Lower lobe of right lung (tissue), 2 donors: ENCODE data around the gene NT5C2. TPM values are rescaled to one million over a fixed set of nuclear protein-coding genes. Genes with fewer than 3 reads are reported as not detected.

Source experiments
- ATAC-seq, 2 donors: fragments of 200-7000 bp; cut with Tn5 transposase; one replicate each; pipeline ENCODE4 v1.9.1; 2020 to 2022; ENCODE audit warnings: mild to moderate bottlenecking in 2 of 2, moderate library complexity in 2 of 2
- DNase-seq: peaks from one replicate; pipeline ENCODE4 v3.0.0-alpha.2; 2020
- H3K27ac ChIP-seq: fragments of 200-600 bp; one replicate; pipeline ENCODE4 v1.8.0; 2022
- H3K27me3 ChIP-seq: fragments of 200-600 bp; one replicate; pipeline ENCODE4 v1.8.0; 2022; ENCODE audit warnings: low read depth
- H3K36me3 ChIP-seq: fragments of 200-600 bp; one replicate; pipeline ENCODE4 v1.8.0; 2022; ENCODE audit warnings: mild to moderate bottlenecking
- H3K4me1 ChIP-seq: fragments of 200-600 bp; one replicate; pipeline ENCODE4 v1.8.0; 2022
- H3K4me3 ChIP-seq: fragments of 200-600 bp; one replicate; pipeline ENCODE4 v1.8.0; 2022; ENCODE audit warnings: mild to moderate bottlenecking
- H3K9me3 ChIP-seq: fragments of 200-600 bp; one replicate; pipeline ENCODE4 v1.8.0; 2022
- CTCF ChIP-seq: fragments of 200-600 bp; IDR thresholded peaks from one replicate; pipeline ENCODE4 v1.8.0; 2022; ENCODE audit warnings: antibody characterized with exemption, mild to moderate bottlenecking
- intact Hi-C: fragments of 100-400 bp; cut with DNase I; formaldehyde crosslinking; loops from one replicate; pipeline ENCODE4 v1.11.0; 2022
- total RNA-seq: library from RNA; stranded (reverse); fragmentation: NEBNext Ultra II Directional; extraction: Animal tissue kit (Norgen Biotek cat#: 25700); gene quantifications from one replicate; pipeline ENCODE4 v1.2.1, GENCODE V29; 2021
- donor health status: DM: no; HTN: yes; CAD: no; lungs with severe emphysema.

NT5C2 gene
- total RNA-seq, 1 donor from 2014 or later: 105 TPM

GRCh38 chr10:103204353-103205255, 11.5 kb upstream of the NT5C2 start:
- intact Hi-C loops: no loop called here

GRCh38 chr10:103203466-103203865, 10.4 kb upstream of the NT5C2 start:
- intact Hi-C loops: no loop called here
- H3K9me3 ChIP-seq: no peaks in the 10 kb centered on the region
- no peaks in the 10 kb centered on the region for H3K27me3 ChIP-seq
- no peak overlapping the region for H3K27ac ChIP-seq
- H3K4me1 ChIP-seq: peaks cover 4% of the 10 kb centered on the region
- no peak for TF ChIP-seq CTCF
- DNase-seq (no peak), ATAC-seq (no peak)
- no peaks in the 10 kb centered on the region for H3K36me3 ChIP-seq
- H3K4me3 ChIP-seq: no peak overlapping the region

More at GRCh38 chr10:103204353-103205255, 11.5 kb upstream of the NT5C2 start:
- Histone ChIP-seq H3K27ac (no peak overlapping the region), H3K27me3 (no peaks in the 10 kb centered on the region), H3K4me1 (peaks cover 4% of the 10 kb centered on the region), H3K9me3 (no peaks in the 10 kb centered on the region), H3K36me3 (no peaks in the 10 kb centered on the region), H3K4me3 (no peak overlapping the region)
- ATAC-seq (no peak), DNase-seq (no peak)
- no peak for TF ChIP-seq CTCF

GRCh38 chr10:103202319-103202718, 9.2 kb upstream of the NT5C2 start:
- no peaks in the 10 kb centered on the region for H3K36me3 ChIP-seq
- intact Hi-C loops: no loop called here
- peaks cover 9% of the 10 kb centered on the region for H3K4me1 ChIP-seq
- no peak overlapping the region for H3K4me3 ChIP-seq
- peak overlapping the region; percentile 36 for H3K27ac ChIP-seq
- H3K9me3 ChIP-seq: no peaks in the 10 kb centered on the region
- no peaks in the 10 kb centered on the region for H3K27me3 ChIP-seq
- peak; percentile 41 to 63 for ATAC-seq
- DNase-seq: no peak
- TF ChIP-seq CTCF: no peak

- no peaks in the 10 kb centered on the region for H3K9me3 ChIP-seq
- no peaks in the 10 kb centered on the region for H3K36me3 ChIP-seq
- H3K27ac ChIP-seq: peak overlapping the region; percentile 31
- no peaks in the 10 kb centered on the region for H3K27me3 ChIP-seq
- H3K4me3 ChIP-seq: no peak overlapping the region
- peaks cover 21% of the 10 kb centered on the region for H3K4me1 ChIP-seq
- TF ChIP-seq CTCF: no peak
- intact Hi-C loops: no loop called here
- DNase-seq: no peak
- ATAC-seq: peak; percentile 33 to 48
These were observed 6.4 kb upstream of the NT5C2 start for GRCh38 chr10:103199488-103199887.

GRCh38 chr10:103198648-103199047, 5.6 kb upstream of the NT5C2 start:
- no peak for TF ChIP-seq CTCF
- no peaks in the 10 kb centered on the region for H3K27me3 ChIP-seq
- H3K36me3 ChIP-seq: no peaks in the 10 kb centered on the region
- ATAC-seq: no peak
- DNase-seq: no peak
- H3K9me3 ChIP-seq: no peaks in the 10 kb centered on the region
- peaks cover 30% of the 10 kb centered on the region for H3K4me1 ChIP-seq
- intact Hi-C loops: no loop called here
- H3K4me3 ChIP-seq: no peak overlapping the region
- H3K27ac ChIP-seq: no peak overlapping the region
